ENCODE data around the gene CRTC2.
A peak's percentile ranks its signal among the peaks of the same experiment; 100 is the strongest.
"Not testable (repeated sequence)": the region's sequence is repeated elsewhere in the genome, so short reads cannot be mapped to it uniquely, and the experiment has no call there.

Gene CRTC2

GRCh38 chr1:153958111-153958960 is at the start of gene CRTC2:
Gene CRTC2 (minus strand): TSS chr1:153958612. CDS start chr1:153958497, 115 bp downstream.
- DNase-seq: peak; percentile 98

GRCh38 chr1:154006136-154006535 is 47.7 kb upstream of the CRTC2 start:
- no peak for DNase-seq

GRCh38 chr1:154000420-154000819 is 42.0 kb upstream of the CRTC2 start:
- DNase-seq: no peak

GRCh38 chr1:153996882-153997281 is 38.5 kb upstream of the CRTC2 start:
- not testable (repeated sequence) for DNase-seq

GRCh38 chr1:153995640-153996039 is 37.2 kb upstream of the CRTC2 start:
- no peak for DNase-seq

GRCh38 chr1:153995202-153995601 is 36.8 kb upstream of the CRTC2 start:
- no peak for DNase-seq

- DNase-seq: no peak
Observed at GRCh38 chr1:153991806-153992205, 33.4 kb upstream of the CRTC2 start.

- DNase-seq: no peak
Observed at GRCh38 chr1:153991151-153991630, 32.8 kb upstream of the CRTC2 start.

- DNase-seq: peak; percentile 97
Observed at GRCh38 chr1:153990468-153991150, 32.2 kb upstream of the CRTC2 start, which contains the start of gene RPS27. Gene RPS27 (plus strand): TSS chr1:153990762. CDS start chr1:153990797, 35 bp downstream.

- DNase-seq: no peak
Observed at GRCh38 chr1:153987621-153988020, 29.2 kb upstream of the CRTC2 start.

GRCh38 chr1:153985941-153986761 is 27.7 kb upstream of the CRTC2 start, which contains the start of gene RAB13:
Gene RAB13 (minus strand): TSS chr1:153986339. CDS start chr1:153986236, 103 bp downstream.
- peak; percentile 80 for DNase-seq

GRCh38 chr1:153985341-153985912 is 27.0 kb upstream of the CRTC2 start:
- no peak for DNase-seq

- no peak for DNase-seq
Observed at GRCh38 chr1:153984123-153984894, 25.9 kb upstream of the CRTC2 start.

- not testable (repeated sequence) for DNase-seq
Observed at GRCh38 chr1:153981735-153982134, 23.3 kb upstream of the CRTC2 start.

GRCh38 chr1:153979091-153979490 is 20.7 kb upstream of the CRTC2 start:
- not testable (repeated sequence) for DNase-seq

- DNase-seq: no peak
Observed at GRCh38 chr1:153978274-153978909, 20.0 kb upstream of the CRTC2 start.

GRCh38 chr1:153977250-153978240 is 19.1 kb upstream of the CRTC2 start, which contains the start of gene JTB:
Gene JTB (minus strand): TSS chr1:153977674. CDS start chr1:153977252, 422 bp downstream.
- peak; percentile 88 for DNase-seq

- DNase-seq: no peak
Observed at GRCh38 chr1:153976819-153977249, 18.4 kb upstream of the CRTC2 start.

GRCh38 chr1:153973525-153973924 is 15.1 kb upstream of the CRTC2 start:
- DNase-seq: no peak

- DNase-seq: no peak
Observed at GRCh38 chr1:153973071-153973470, 14.7 kb upstream of the CRTC2 start.
